ENCODE measurements around the gene LSP1. TPM values are rescaled to one million over a fixed set of nuclear protein-coding genes. Genes with fewer than 3 reads are reported as not detected.

LSP1 gene
- total and polyA plus RNA-seq, 2 of the 13 experiments (the other 11 are each of a cell fraction or from before 2014, with no cell fraction given) = 0.59 to 1.00 TPM

DNA sequence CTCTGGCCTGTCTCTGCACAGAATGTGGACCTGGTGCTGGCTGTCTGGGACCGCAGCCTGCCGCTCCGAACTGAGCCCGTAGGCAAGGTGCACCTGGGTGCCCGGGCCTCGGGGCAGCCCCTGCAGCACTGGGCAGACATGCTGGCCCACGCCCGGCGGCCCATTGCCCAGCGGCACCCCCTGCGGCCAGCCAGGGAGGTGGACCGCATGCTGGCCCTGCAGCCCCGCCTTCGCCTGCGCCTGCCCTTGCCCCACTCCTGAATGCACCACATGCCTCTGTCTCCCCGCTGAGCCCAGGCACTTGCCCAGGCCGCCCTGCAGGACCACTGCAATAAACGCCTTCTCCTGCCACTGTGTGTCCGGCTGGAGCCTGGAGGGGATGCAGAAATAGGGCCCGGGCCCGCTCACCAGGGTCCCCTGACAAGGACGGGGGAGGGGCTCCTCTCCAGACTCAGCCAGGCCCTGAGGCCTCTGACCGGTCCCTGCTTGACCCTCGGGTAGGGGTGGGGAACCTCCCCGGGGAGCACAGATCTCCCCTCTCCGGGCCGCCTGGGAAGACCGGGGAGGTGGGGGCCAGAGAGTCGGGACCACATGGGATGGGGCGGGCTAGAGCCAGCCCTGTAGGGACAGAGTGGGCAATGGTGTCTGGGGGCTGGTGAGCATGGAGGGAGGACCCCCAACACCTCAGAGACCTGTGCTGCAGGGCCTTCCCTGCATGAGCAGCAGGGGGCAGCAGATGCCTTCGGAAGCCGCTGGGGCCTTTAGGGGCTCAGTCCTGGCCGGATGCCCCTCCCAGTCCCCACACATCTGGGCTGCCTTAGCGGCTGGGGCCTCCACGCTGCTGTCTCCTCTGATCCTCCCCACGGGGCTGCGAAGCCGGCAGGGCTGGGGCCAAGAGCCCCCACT lies 15.5 kb upstream of the LSP1 start (continued):
- peak; percentile 43; the same call in 1 of the 2 replicates for TF ChIP-seq PHF21A (CRISPR knock-in tag; IDR thresholded peaks at IDR 0.05)
- TF ChIP-seq ZMYM4 (CRISPR knock-in tag; IDR thresholded peaks at IDR 0.05) = peak; percentile 16; the same call in 1 of the 2 replicates
- TF ChIP-seq, protein P1, sequence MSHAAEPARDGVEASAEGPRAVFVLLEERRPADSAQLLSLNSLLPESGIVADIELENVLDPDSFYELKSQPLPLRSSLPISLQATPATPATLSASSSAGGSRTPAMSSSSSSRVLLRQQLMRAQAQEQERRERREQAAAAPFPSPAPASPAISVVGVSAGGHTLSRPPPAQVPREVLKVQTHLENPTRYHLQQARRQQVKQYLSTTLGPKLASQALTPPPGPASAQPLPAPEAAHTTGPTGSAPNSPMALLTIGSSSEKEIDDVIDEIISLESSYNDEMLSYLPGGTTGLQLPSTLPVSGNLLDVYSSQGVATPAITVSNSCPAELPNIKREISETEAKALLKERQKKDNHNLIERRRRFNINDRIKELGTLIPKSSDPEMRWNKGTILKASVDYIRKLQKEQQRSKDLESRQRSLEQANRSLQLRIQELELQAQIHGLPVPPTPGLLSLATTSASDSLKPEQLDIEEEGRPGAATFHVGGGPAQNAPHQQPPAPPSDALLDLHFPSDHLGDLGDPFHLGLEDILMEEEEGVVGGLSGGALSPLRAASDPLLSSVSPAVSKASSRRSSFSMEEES (CRISPR knock-in tag; IDR thresholded peaks at IDR 0.05) = 0 out of 2 replicates have a peak, but pooled peaks have one; percentile 6
- TF ChIP-seq, protein P2, sequence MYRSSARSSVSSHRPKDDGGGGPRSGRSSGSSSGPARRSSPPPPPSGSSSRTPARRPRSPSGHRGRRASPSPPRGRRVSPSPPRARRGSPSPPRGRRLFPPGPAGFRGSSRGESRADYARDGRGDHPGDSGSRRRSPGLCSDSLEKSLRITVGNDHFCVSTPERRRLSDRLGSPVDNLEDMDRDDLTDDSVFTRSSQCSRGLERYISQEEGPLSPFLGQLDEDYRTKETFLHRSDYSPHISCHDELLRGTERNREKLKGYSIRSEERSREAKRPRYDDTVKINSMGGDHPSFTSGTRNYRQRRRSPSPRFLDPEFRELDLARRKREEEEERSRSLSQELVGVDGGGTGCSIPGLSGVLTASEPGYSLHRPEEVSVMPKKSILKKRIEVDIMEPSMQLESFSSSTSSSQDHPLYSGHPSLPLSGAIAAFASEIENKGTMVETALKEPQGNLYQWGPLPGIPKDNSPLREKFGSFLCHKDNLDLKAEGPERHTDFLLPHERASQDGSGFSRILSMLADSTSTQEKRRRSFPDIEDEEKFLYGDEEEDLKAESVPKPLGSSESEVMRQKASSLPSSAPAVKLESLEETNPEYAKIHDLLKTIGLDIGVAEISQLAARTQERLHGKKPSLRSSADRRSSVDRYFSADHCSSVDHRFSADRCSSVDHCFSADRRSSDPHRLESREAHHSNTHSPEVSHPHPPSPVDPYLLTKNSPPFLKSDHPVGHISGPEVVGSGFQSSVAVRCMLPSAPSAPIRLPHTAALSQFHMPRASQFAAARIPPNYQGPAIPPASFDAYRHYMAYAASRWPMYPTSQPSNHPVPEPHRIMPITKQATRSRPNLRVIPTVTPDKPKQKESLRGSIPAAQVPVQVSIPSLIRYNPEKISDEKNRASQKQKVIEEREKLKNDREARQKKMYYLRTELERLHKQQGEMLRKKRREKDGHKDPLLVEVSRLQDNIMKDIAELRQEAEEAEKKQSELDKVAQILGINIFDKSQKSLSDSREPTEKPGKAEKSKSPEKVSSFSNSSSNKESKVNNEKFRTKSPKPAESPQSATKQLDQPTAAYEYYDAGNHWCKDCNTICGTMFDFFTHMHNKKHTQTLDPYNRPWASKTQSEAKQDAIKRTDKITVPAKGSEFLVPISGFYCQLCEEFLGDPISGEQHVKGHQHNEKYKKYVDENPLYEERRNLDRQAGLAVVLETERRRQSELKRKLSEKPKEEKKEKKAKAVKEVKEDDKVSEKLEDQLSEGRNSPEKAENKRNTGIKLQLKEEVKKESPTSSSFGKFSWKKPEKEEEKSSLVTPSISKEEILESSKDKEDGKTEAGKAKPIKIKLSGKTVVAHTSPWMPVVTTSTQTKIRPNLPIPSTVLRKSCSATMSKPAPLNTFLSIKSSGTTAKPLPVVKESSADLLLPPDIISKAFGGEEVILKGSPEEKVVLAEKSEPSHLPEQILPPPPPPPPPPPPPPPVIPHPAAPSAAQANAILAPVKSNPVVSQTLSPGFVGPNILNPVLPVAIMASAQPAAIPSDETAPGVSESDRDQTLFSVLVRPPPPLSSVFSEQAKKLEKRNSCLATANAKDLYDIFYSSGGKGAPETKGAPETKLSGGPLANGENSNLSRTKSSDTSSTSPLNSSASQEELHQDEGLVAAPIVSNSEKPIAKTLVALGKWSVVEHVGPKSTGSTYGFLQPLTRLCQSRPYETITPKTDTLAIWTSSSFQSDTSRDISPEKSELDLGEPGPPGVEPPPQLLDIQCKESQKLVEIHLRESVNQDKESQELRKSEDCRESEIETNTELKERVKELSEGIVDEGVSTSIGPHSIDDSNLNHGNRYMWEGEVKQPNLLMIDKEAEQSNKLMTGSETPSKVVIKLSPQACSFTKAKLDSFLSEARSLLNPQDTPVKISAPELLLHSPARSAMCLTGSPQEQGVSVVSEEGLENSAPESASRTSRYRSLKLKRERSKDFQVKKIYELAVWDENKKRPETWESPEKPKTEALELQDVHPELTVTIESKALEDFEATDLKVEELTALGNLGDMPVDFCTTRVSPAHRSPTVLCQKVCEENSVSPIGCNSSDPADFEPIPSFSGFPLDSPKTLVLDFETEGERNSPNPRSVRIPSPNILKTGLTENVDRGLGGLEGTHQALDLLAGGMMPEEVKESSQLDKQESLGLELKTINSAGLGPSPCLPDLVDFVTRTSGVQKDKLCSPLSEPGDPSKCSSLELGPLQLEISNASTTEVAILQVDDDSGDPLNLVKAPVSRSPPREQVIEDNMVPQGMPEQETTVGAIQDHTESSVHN (CRISPR knock-in tag; IDR thresholded peaks at IDR 0.05) = no peak
- 0 out of 2 replicates have a peak, but pooled peaks have one; percentile 43 for TF ChIP-seq FOXC1 (CRISPR knock-in tag; IDR thresholded peaks at IDR 0.05; ENCODE audit: borderline replicate concordance)
- TF ChIP-seq NPAS2 (CRISPR knock-in tag; IDR thresholded peaks at IDR 0.05; ENCODE audit: borderline replicate concordance) = no peak
- TF ChIP-seq, protein P3, sequence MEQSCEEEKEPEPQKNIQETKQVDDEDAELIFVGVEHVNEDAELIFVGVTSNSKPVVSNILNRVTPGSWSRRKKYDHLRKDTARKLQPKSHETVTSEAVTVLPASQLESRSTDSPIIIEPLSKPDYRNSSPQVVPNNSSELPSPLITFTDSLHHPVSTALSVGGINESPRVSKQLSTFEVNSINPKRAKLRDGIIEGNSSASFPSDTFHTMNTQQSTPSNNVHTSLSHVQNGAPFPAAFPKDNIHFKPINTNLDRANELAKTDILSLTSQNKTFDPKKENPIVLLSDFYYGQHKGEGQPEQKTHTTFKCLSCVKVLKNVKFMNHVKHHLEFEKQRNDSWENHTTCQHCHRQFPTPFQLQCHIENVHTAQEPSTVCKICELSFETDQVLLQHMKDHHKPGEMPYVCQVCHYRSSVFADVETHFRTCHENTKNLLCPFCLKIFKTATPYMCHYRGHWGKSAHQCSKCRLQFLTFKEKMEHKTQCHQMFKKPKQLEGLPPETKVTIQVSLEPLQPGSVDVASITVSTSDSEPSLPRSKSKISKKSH (CRISPR knock-in tag; IDR thresholded peaks at IDR 0.05; ENCODE audit: borderline replicate concordance) = 0 out of 2 replicates have a peak, but pooled peaks have one; percentile 49
- no peak for TF ChIP-seq SMARCE1 (IDR thresholded peaks at IDR 0.05; ENCODE audit: borderline replicate concordance)
- no peak for TF ChIP-seq SRSF4 (IDR thresholded peaks at IDR 0.05; ENCODE audit: low read depth, low read length, poor library complexity, severe bottlenecking)
- 0 out of 2 replicates have a peak, but pooled peaks have one; percentile 3 for TF ChIP-seq BRD4 (CRISPR knock-in tag; IDR thresholded peaks at IDR 0.05)
- no peak for TF ChIP-seq ZNF749 (CRISPR knock-in tag; IDR thresholded peaks at IDR 0.05; ENCODE audit: borderline replicate concordance)
- no peak for TF ChIP-seq ATRX (CRISPR knock-in tag; IDR thresholded peaks at IDR 0.05; ENCODE audit: borderline replicate concordance)
- TF ChIP-seq ZNF160 (CRISPR knock-in tag; IDR thresholded peaks at IDR 0.05) = 0 out of 2 replicates have a peak, but pooled peaks have one; percentile 67

Data from HepG2 (cell line).